ENCODE results near the gene CGREF1.

DNA sequence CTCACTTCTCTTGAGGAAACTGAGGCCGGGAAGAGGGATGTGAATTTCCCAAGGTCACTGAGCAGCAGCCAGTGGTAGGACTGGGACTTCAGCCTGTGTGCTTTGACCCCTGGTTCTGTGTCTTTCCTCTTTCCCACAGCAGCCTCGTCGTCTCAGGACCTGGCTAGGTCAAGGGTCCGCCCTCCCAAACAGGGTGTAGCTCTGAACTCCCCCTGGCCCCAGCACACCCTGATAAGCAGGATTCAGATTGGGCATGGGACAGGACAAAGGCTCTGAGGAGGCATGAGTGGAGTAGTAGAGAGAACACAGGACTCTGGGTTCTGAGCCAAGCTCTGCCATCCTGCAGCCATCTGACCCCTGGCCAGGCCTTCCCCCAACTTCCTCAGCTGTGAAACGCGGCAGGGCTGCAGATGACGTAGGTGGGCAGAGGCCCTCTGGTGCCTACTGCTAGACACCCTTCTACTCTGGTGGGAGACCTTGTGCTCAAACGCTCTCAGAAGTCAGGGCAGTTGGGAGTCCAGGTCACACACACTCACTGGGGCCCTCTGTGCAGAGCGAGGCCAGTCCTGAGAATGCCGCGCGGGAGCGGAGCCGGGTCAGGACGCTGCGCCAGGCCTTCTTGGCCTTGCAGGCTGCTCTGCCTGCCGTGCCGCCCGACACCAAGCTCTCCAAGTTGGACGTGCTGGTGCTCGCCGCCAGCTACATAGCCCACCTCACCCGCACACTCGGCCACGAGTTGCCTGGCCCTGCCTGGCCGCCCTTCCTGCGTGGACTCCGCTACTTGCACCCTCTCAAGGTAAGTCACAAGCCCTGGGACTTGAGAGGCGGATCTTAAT, 30.9 kb upstream of the CGREF1 start:
- TF ChIP-seq, protein P1, sequence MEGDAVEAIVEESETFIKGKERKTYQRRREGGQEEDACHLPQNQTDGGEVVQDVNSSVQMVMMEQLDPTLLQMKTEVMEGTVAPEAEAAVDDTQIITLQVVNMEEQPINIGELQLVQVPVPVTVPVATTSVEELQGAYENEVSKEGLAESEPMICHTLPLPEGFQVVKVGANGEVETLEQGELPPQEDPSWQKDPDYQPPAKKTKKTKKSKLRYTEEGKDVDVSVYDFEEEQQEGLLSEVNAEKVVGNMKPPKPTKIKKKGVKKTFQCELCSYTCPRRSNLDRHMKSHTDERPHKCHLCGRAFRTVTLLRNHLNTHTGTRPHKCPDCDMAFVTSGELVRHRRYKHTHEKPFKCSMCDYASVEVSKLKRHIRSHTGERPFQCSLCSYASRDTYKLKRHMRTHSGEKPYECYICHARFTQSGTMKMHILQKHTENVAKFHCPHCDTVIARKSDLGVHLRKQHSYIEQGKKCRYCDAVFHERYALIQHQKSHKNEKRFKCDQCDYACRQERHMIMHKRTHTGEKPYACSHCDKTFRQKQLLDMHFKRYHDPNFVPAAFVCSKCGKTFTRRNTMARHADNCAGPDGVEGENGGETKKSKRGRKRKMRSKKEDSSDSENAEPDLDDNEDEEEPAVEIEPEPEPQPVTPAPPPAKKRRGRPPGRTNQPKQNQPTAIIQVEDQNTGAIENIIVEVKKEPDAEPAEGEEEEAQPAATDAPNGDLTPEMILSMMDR (IDR thresholded peaks at IDR 0.05): no peak
- TF ChIP-seq RFX5 (IDR thresholded peaks at IDR 0.05; ENCODE audit: low read length) (no peak), EP300 (IDR thresholded peaks at IDR 0.05; ENCODE audit: borderline replicate concordance in 1 of 2, low read depth in 1 of 2, low read length in 1 of 2) (no peak), SMC3 (IDR thresholded peaks at IDR 0.05; ENCODE audit: low read depth, low read length) (no peak), TCF12 (IDR thresholded peaks at IDR 0.05) (no peak), GATA2 (CRISPR knock-in tag; IDR thresholded peaks at IDR 0.05) (no peak), JUND (IDR thresholded peaks at IDR 0.05) (no peak), FOXJ3 (CRISPR knock-in tag; IDR thresholded peaks at IDR 0.05) (no peak), POLR2AphosphoS5 (IDR thresholded peaks at IDR 0.05; ENCODE audit: low read depth, low read length) (no peak), FOXM1 (IDR thresholded peaks at IDR 0.05; ENCODE audit: low read depth) (no peak)
- TF ChIP-seq, protein P2, sequence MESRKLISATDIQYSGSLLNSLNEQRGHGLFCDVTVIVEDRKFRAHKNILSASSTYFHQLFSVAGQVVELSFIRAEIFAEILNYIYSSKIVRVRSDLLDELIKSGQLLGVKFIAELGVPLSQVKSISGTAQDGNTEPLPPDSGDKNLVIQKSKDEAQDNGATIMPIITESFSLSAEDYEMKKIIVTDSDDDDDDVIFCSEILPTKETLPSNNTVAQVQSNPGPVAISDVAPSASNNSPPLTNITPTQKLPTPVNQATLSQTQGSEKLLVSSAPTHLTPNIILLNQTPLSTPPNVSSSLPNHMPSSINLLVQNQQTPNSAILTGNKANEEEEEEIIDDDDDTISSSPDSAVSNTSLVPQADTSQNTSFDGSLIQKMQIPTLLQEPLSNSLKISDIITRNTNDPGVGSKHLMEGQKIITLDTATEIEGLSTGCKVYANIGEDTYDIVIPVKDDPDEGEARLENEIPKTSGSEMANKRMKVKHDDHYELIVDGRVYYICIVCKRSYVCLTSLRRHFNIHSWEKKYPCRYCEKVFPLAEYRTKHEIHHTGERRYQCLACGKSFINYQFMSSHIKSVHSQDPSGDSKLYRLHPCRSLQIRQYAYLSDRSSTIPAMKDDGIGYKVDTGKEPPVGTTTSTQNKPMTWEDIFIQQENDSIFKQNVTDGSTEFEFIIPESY (IDR thresholded peaks at IDR 0.05; ENCODE audit: borderline replicate concordance, low read depth): no peak
- TF ChIP-seq, protein P3, sequence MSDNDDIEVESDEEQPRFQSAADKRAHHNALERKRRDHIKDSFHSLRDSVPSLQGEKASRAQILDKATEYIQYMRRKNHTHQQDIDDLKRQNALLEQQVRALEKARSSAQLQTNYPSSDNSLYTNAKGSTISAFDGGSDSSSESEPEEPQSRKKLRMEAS (IDR thresholded peaks at IDR 0.05; ENCODE audit: low read depth): no peak
- TF ChIP-seq, protein P4, sequence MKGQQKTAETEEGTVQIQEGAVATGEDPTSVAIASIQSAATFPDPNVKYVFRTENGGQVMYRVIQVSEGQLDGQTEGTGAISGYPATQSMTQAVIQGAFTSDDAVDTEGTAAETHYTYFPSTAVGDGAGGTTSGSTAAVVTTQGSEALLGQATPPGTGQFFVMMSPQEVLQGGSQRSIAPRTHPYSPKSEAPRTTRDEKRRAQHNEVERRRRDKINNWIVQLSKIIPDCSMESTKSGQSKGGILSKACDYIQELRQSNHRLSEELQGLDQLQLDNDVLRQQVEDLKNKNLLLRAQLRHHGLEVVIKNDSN (IDR thresholded peaks at IDR 0.05; ENCODE audit: borderline replicate concordance, low read depth): no peak

All from SK-N-SH (cell line).